ENCODE results near the gene ECSIT.

Gene ECSIT

DNA sequence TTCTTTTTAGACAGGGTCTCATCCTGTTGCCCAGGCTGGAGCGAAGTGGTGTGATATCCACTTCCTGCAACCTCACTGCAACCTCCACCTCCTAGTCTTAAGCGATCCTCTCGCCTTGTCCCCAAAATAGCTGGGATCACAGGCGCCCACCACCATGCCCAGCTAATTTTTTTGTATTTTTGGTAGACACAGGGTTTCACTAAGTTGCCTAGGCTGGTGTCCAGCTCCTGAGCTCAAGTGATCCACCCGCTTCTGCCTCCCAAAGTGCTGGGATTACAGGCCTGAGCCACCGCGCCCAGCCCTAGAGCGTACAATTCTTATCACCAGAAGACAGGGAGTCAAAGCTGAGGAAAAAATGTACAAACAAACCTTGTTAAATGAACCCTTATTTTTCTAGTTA is 34.6 kb upstream of the ECSIT start:
- FAIRE-seq = no peak
- DNase-seq (ENCODE audit: insufficient read length, low spot score) = no peak
- TF ChIP-seq POU2F2 (IDR thresholded peaks at IDR 0.05; ENCODE audit: low read depth, low read length) (no peak), POLR2AphosphoS5 (IDR thresholded peaks at IDR 0.05; ENCODE audit: low read depth, low read length) (no peak), TAF1 (IDR thresholded peaks at IDR 0.05; ENCODE audit: low read depth, low read length) (no peak), SPI1 (IDR thresholded peaks at IDR 0.05; ENCODE audit: low read depth, low read length) (no peak), POLR2A (IDR thresholded peaks at IDR 0.05; ENCODE audit: low read depth, low read length) (no peak), PAX5 (IDR thresholded peaks at IDR 0.05; ENCODE audit: insufficient read depth, low read length, severe bottlenecking) (no peak)

DNA sequence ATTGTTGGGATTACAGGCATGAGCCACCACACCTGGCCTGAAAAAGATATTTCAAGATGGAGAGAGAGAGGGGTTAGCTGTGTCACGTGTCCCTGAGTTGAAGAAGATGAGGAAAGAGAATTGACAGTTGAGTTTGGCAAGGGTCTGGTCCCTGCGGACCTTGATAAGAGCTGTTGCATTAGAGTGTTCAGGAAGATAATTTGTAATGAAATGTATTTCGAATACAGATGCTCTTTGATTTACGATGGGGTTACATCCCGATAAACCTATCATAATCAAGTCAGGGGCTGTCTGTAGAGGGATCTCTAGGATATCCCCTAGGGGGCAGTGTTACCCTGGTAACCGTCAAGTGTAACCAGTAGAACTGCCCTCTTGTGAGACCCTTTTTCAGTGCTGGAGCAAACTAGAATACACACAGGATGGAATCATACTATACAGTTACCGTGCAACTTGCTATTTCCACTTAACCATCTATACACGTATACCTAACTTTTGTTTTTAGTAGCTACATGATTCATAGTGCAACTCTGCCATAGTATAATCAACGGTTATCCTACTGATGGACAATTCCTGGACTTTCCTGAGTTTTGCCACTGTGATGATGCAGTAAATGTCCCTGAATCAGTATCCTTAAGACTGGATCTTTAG is 31.6 kb upstream of the ECSIT start:
- TF ChIP-seq POLR2AphosphoS5 (IDR thresholded peaks at IDR 0.05; ENCODE audit: low read depth, low read length) (no peak), POLR2A (IDR thresholded peaks at IDR 0.05; ENCODE audit: low read depth, low read length) (0 out of 2 replicates have a peak, but pooled peaks have one; percentile 23), SPI1 (IDR thresholded peaks at IDR 0.05; ENCODE audit: low read depth, low read length) (no peak), POU2F2 (IDR thresholded peaks at IDR 0.05; ENCODE audit: low read depth, low read length) (no peak), PAX5 (IDR thresholded peaks at IDR 0.05; ENCODE audit: insufficient read depth, low read length, severe bottlenecking) (peak; percentile 77), TAF1 (IDR thresholded peaks at IDR 0.05; ENCODE audit: low read depth, low read length) (no peak)
- no peak for DNase-seq (ENCODE audit: insufficient read length, low spot score)
- peak; percentile 88 for FAIRE-seq

GRCh38 chr19:11558881-11559828 is 30.2 kb upstream of the ECSIT start, which contains the start of gene ELOF1:
ELOF1 (minus strand) TSS chr19:11559230; CDS start chr19:11554347, 4,883 bp downstream.
- FAIRE-seq = peak; percentile 98
- TF ChIP-seq SPI1 (IDR thresholded peaks at IDR 0.05; ENCODE audit: low read depth, low read length) = no peak
- TF ChIP-seq POLR2A (IDR thresholded peaks at IDR 0.05; ENCODE audit: low read depth, low read length) = peak; percentile 86
- TF ChIP-seq POU2F2 (IDR thresholded peaks at IDR 0.05; ENCODE audit: low read depth, low read length) = peak; percentile 79; the same call in 1 of the 2 replicates
- 0 out of 2 replicates have a peak, but pooled peaks have one; percentile 49 for TF ChIP-seq TAF1 (IDR thresholded peaks at IDR 0.05; ENCODE audit: low read depth, low read length)
- TF ChIP-seq PAX5 (IDR thresholded peaks at IDR 0.05; ENCODE audit: insufficient read depth, low read length, severe bottlenecking) = no peak
- TF ChIP-seq POLR2AphosphoS5 (IDR thresholded peaks at IDR 0.05; ENCODE audit: low read depth, low read length) = peak; percentile 87
- DNase-seq (ENCODE audit: insufficient read length, low spot score) = peak; percentile 91

- no peak for FAIRE-seq
Observed at GRCh38 chr19:11556634-11557420, 27.9 kb upstream of the ECSIT start.

DNA sequence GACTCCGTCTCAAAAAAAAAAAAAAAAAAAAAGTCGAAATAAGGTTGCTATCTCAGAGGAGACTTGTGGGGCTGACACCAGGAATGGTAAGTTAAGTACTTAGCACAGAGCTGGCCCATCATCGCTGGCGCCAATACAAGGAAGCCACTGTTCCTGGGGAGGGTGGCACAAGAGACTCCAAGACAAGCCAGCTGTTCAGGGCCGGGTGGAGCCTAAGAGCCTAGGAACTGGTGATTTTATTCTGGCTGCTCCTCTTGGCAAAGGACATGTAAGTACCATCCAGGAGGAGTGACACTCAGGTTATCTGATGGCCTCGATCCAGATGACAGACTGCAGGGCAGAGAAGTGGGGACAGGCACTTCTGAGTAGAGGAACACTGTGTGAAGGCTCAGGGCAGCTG is 26.3 kb upstream of the ECSIT start:
- DNase-seq (ENCODE audit: insufficient read length, low spot score) (no peak), FAIRE-seq (no peak)
- TF ChIP-seq TAF1 (IDR thresholded peaks at IDR 0.05; ENCODE audit: low read depth, low read length) (no peak), POU2F2 (IDR thresholded peaks at IDR 0.05; ENCODE audit: low read depth, low read length) (no peak), SPI1 (IDR thresholded peaks at IDR 0.05; ENCODE audit: low read depth, low read length) (no peak), POLR2A (IDR thresholded peaks at IDR 0.05; ENCODE audit: low read depth, low read length) (no peak), POLR2AphosphoS5 (IDR thresholded peaks at IDR 0.05; ENCODE audit: low read depth, low read length) (no peak), PAX5 (IDR thresholded peaks at IDR 0.05; ENCODE audit: insufficient read depth, low read length, severe bottlenecking) (no peak)

More at GRCh38 chr19:11556634-11557420, 27.9 kb upstream of the ECSIT start:
- no peak for TF ChIP-seq POLR2A (IDR thresholded peaks at IDR 0.05; ENCODE audit: low read depth, low read length)
- TF ChIP-seq TAF1 (IDR thresholded peaks at IDR 0.05; ENCODE audit: low read depth, low read length) = no peak
- TF ChIP-seq SPI1 (IDR thresholded peaks at IDR 0.05; ENCODE audit: low read depth, low read length) = no peak
- no peak for TF ChIP-seq POU2F2 (IDR thresholded peaks at IDR 0.05; ENCODE audit: low read depth, low read length)
- no peak for TF ChIP-seq PAX5 (IDR thresholded peaks at IDR 0.05; ENCODE audit: insufficient read depth, low read length, severe bottlenecking)
- TF ChIP-seq POLR2AphosphoS5 (IDR thresholded peaks at IDR 0.05; ENCODE audit: low read depth, low read length) = no peak
- DNase-seq (ENCODE audit: insufficient read length, low spot score) = no peak

GRCh38 chr19:11554160-11554559 is 25.2 kb upstream of the ECSIT start:
- peak; percentile 78 for FAIRE-seq
- no peak for DNase-seq (ENCODE audit: insufficient read length, low spot score)
- TF ChIP-seq POU2F2 (IDR thresholded peaks at IDR 0.05; ENCODE audit: low read depth, low read length) = 0 out of 2 replicates have a peak, but pooled peaks have one; percentile 18
- no peak for TF ChIP-seq POLR2AphosphoS5 (IDR thresholded peaks at IDR 0.05; ENCODE audit: low read depth, low read length)

- FAIRE-seq (no peak), DNase-seq (ENCODE audit: insufficient read length, low spot score) (no peak)
- no peak for TF ChIP-seq POLR2A (IDR thresholded peaks at IDR 0.05; ENCODE audit: low read depth, low read length)
- TF ChIP-seq POU2F2 (IDR thresholded peaks at IDR 0.05; ENCODE audit: low read depth, low read length) = no peak
- no peak for TF ChIP-seq POLR2AphosphoS5 (IDR thresholded peaks at IDR 0.05; ENCODE audit: low read depth, low read length)
- TF ChIP-seq SPI1 (IDR thresholded peaks at IDR 0.05; ENCODE audit: low read depth, low read length) = no peak
- TF ChIP-seq TAF1 (IDR thresholded peaks at IDR 0.05; ENCODE audit: low read depth, low read length) = no peak
- no peak for TF ChIP-seq PAX5 (IDR thresholded peaks at IDR 0.05; ENCODE audit: insufficient read depth, low read length, severe bottlenecking)
Observed at GRCh38 chr19:11552666-11553372, 23.9 kb upstream of the ECSIT start.

DNA sequence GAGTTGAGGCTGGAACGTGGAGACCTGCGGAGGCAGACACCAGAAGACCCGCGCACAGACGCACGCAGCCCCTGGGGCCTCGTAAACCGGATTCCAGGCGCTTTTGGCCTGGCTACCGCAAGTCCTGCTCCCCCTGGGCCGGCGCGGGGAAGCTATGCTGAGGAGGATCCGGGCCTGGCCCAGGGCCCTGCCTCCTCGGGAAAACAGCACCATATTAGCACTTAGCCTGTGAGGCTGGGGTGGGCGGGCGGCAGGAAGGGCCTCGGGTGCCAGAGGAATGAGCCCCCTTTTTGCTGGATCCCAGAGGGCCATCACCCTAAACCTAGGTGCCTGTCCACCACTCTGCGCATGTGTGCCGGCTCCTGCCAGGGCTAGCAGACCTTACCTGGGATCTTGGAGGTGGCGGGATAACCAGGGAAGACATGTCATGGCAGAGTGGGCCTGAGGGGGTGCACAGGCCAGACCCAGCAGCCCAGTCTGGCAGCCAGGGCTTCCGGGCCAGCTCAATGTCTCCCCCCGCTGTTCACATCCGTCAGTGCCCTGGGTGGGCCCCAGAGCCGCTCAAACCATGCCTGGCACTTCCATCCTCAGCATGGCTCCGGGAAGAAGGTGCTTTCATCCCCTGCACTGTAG is 22.8 kb upstream of the ECSIT start:
- no peak for FAIRE-seq
- no peak for DNase-seq (ENCODE audit: insufficient read length, low spot score)
- TF ChIP-seq PAX5 (IDR thresholded peaks at IDR 0.05; ENCODE audit: insufficient read depth, low read length, severe bottlenecking) = no peak
- no peak for TF ChIP-seq SPI1 (IDR thresholded peaks at IDR 0.05; ENCODE audit: low read depth, low read length)
- TF ChIP-seq POU2F2 (IDR thresholded peaks at IDR 0.05; ENCODE audit: low read depth, low read length) = no peak
- TF ChIP-seq POLR2A (IDR thresholded peaks at IDR 0.05; ENCODE audit: low read depth, low read length) = no peak
- no peak for TF ChIP-seq POLR2AphosphoS5 (IDR thresholded peaks at IDR 0.05; ENCODE audit: low read depth, low read length)
- TF ChIP-seq TAF1 (IDR thresholded peaks at IDR 0.05; ENCODE audit: low read depth, low read length) = no peak
